Ovary (tissue), 9 donors: Measurements from ENCODE around the gene EPHB6. TPM values are rescaled to one million over a fixed set of nuclear protein-coding genes. Genes with fewer than 3 reads are reported as not detected.

ENCODE experiments used
- DNase-seq, 5 donors: peaks; one replicate each; pipeline ENCODE4 v3.0.0-alpha.2; 2019 to 2020
- H3K27ac ChIP-seq, 2 donors: fragments of 200-600 bp; one replicate each; pipeline versions ENCODE4 v1.5.1 to v1.8.0; 2019 to 2022
- H3K27me3 ChIP-seq: fragments of 200-600 bp; one replicate; pipeline ENCODE4 v1.8.0; 2022
- H3K36me3 ChIP-seq: fragments of 200-600 bp; sonication (generic); one replicate; pipeline ENCODE4 v1.5.1; 2019
- H3K4me1 ChIP-seq: one replicate; pipeline ENCODE4 v1.8.1; 2013; ENCODE audit warnings: mild to moderate bottlenecking, moderate library complexity; ENCODE audit not compliant: insufficient read depth
- H3K4me3 ChIP-seq: fragments of 200-600 bp; sonication (generic); one replicate; pipeline ENCODE4 v1.5.1; 2017
- H3K9me3 ChIP-seq, 2 donors: fragments of 200-600 bp in 1 of 2; sonication (generic) in 1 of 2; one replicate each; pipeline versions ENCODE4 v1.5.1 to v1.8.1; 2013 to 2019; ENCODE audit warnings: mild to moderate bottlenecking in 1 of 2, moderate library complexity in 1 of 2
- EP300 ChIP-seq: sonication (generic); formaldehyde crosslinking; IDR thresholded peaks from one replicate; pipeline ENCODE4 v1.6.1; 2017; ENCODE audit warnings: antibody characterized with exemption
- POLR2A ChIP-seq: fragments of 450-650 bp; IDR thresholded peaks from one replicate; pipeline ENCODE4 v1.6.1; 2017; ENCODE audit warnings: antibody characterized with exemption, mild to moderate bottlenecking, moderate library complexity
- WGBS, 3 donors: extraction: QIAGEN DNeasy Blood & Tissue Kit in 1 of 3; methylation state at CpG; one replicate each; pipeline versions ENCODE4 v1.1.5 to v1.1.7; 2013 to 2017; 5-methylcytosine and 5-hydroxymethylcytosine counted together
- intact Hi-C, 4 donors: fragments of 100-400 bp; cut with DNase I; formaldehyde crosslinking; loops; one replicate each; pipeline versions ENCODE4 v1.11.0 to v1.15.1; 2022 to 2023
- polyA plus RNA-seq, 2 donors: library from polyadenylated mRNA; stranded (reverse); fragments of 200-250 nt in 1 of 2; fragments of 350-450 nt in 1 of 2; fragmentation: Illumina TruSeq in 1 of 2; extraction: RNeasy Lipid Tissue Mini Kit (QIAGEN cat#74804) in 1 of 2; gene quantifications; one replicate each; pipeline ENCODE4 v1.2.3, GENCODE V29; 2013 to 2014
- total RNA-seq, 7 donors: library from RNA; depleted of rRNA in 2 of 7; stranded (reverse); fragments of >200 nt in 2 of 7; fragmentation: NEBNext Ultra II Directional in 3 of 7; extraction: Animal tissue kit (Norgen Biotek cat#: 25700) in 3 of 7; gene quantifications; one replicate each; pipeline versions ENCODE4 v1.1.0 to v1.2.4, GENCODE V29; 2016 to 2023
- TF ChIP-seq, protein P1 (sequence below), 3 donors: fragments of 450-650 bp in 2 of 3; fragments of 200-600 bp in 1 of 3; IDR thresholded peaks; one replicate each; pipeline versions ENCODE4 v1.5.1 to v1.8.0; 2016 to 2022; ENCODE audit warnings: antibody characterized with exemption in 3 of 3, mild to moderate bottlenecking in 1 of 3
- donor health status: DM: no; HTN: no; CAD: no; lungs with moderate emphysema.
- donor health status: DM: no; HTN: no; CAD: no.
- donor health status: Bipolar disorder and iron deficiency.
- donor health status: DM: yes; HTN: yes; CAD: no.
- donor health status: DM: no; HTN: no; CAD: no.
- donor health status: DM: yes; HTN: yes; CAD: no.

Gene EPHB6
- total and polyA plus RNA-seq, 9 donors = 10.7 to 41.1 (median 28.5) TPM

DNA sequence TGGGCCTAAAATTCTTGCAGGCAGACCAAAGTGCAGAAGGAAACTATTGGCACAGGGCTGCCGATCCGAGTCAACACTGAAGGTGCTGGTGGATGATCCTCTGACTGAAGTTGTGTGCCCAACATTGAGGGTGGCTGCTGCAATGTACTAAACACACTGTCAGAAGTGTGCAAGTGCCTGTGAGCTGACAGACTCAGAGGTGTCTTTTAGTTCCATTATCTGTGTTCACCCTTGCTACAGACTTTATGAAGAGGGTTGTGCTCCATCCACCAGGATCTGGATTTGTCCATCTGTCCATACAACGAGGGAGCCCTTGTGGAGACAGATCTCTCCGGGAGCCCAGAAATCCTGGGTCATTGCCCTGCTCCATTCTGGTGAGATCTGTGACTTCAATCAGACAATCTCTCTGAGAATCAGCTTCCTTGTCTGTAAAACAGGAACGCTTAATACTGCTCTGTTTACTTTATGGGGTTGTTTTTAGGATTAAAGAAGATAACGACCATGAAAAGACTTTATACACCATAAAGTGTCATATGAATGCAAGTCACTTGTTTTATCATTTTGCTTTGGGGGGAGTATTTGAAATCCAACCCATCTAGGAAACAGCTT lies 40.2 kb downstream of the EPHB6 start:
- Histone ChIP-seq H3K27ac (no peak overlapping the region), H3K4me1 (no peaks in the 10 kb centered on the region), H3K36me3 (no peaks in the 10 kb centered on the region), H3K27me3 (no peaks in the 10 kb centered on the region), H3K9me3 (no peaks in the 10 kb centered on the region), H3K4me3 (no peak overlapping the region)
- WGBS, 3 donors = 60 to 70% (median 68%) methylated on average over 6 of the region's 6 CpGs
- TF ChIP-seq EP300 (no peak), POLR2A (no peak)
- TF ChIP-seq, protein P1, sequence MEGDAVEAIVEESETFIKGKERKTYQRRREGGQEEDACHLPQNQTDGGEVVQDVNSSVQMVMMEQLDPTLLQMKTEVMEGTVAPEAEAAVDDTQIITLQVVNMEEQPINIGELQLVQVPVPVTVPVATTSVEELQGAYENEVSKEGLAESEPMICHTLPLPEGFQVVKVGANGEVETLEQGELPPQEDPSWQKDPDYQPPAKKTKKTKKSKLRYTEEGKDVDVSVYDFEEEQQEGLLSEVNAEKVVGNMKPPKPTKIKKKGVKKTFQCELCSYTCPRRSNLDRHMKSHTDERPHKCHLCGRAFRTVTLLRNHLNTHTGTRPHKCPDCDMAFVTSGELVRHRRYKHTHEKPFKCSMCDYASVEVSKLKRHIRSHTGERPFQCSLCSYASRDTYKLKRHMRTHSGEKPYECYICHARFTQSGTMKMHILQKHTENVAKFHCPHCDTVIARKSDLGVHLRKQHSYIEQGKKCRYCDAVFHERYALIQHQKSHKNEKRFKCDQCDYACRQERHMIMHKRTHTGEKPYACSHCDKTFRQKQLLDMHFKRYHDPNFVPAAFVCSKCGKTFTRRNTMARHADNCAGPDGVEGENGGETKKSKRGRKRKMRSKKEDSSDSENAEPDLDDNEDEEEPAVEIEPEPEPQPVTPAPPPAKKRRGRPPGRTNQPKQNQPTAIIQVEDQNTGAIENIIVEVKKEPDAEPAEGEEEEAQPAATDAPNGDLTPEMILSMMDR (IDR thresholded peaks at IDR 0.05) = no peak
- intact Hi-C loops = no loop called here
- no peak for DNase-seq

DNA sequence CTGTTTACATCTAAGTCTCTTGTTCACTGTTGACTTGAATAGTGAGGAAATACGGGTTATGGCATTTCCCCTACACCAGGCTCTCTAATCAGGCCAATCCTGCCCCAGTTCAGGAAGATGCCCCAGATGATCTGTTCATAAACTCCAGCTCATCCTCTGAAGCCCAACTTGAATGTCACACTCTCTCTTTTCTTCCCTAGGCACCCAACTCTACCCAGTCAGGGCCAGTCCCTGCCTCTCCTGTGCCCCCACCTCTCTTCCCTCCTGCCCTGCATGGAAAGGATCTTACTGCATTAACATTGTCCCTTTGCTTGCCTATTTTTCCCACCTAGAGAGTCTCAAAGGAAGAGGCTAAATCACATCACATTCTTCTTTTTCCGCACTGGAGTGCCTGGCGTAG lies 41.3 kb downstream of the EPHB6 start:
- intact Hi-C loops = no loop called here
- Histone ChIP-seq H3K4me1 (no peaks in the 10 kb centered on the region), H3K9me3 (no peaks in the 10 kb centered on the region), H3K27ac (no peak overlapping the region), H3K4me3 (no peak overlapping the region), H3K27me3 (no peaks in the 10 kb centered on the region), H3K36me3 (no peaks in the 10 kb centered on the region)
- DNase-seq = no peak
- TF ChIP-seq POLR2A (no peak), EP300 (no peak)
- TF ChIP-seq, protein P1 (IDR thresholded peaks at IDR 0.05) = no peak
- 86 to 91% (median 87%) methylated on average over 3 of the region's 3 CpGs for WGBS, 3 donors

DNA sequence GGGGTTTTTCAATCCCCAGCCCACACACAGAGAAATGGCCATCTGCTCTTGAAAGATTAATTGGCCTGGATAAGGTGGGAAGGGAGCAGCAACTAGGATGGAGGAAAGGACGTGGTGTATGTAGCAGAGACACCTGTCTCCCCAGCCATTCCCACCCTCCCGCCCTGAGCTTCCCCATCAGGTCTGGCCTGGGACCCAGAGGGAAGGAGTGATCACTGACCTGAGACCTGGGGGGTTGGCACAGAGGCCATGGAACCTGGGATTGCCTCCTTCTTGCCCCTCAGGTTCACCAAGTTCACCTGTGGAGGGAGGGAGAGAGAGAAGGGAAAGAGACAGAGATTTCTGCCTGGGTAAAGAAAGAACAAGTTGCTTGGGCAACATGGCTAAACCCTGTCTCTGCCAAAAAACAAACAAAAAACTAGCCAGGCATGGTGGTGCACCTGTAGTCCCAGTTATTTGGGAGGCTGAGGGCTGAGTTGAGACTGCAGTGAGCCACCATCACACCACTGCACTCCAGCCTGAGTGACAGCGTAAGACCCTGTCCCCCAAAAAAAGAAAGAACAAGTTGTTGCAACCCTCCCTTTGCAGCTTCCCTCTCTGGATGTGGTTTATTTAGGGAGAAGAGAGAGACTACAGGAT lies 42.0 kb downstream of the EPHB6 start:
- Histone ChIP-seq H3K27me3 (no peaks in the 10 kb centered on the region), H3K27ac (no peak overlapping the region), H3K36me3 (no peaks in the 10 kb centered on the region), H3K9me3 (no peaks in the 10 kb centered on the region), H3K4me3 (no peak overlapping the region), H3K4me1 (no peaks in the 10 kb centered on the region)
- WGBS, 3 donors = 61 to 74% (median 62%) methylated on average over 3 of the region's 3 CpGs
- TF ChIP-seq, protein P1 (IDR thresholded peaks at IDR 0.05) = no peak
- no peak for TF ChIP-seq EP300
- TF ChIP-seq POLR2A = no peak
- DNase-seq = no peak
- intact Hi-C loops = no loop called here

DNA sequence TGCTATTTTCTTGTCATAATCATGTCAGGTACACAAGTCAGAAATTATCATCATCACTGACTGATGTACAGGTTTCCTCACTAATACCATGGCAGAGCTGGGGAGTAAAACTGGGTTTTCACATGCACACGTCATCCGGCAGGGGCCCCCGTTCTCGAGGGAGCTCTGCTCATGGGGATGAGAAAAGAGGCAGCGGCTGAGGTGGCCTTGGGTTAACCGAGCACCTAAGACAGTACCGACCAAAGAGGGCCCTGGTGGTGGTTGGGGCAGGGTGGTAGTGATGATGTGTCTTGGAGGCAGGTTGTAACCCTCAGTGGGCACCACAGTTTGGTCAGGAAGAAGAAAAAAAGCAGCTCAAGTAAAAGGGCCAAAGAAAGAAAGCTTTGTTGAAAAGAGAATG lies 42.8 kb downstream of the EPHB6 start:
- no peak for TF ChIP-seq EP300
- TF ChIP-seq POLR2A = no peak
- TF ChIP-seq, protein P1 (IDR thresholded peaks at IDR 0.05) = no peak
- 80 to 87% (median 84%) methylated on average over 7 of the region's 7 CpGs for WGBS, 3 donors
- no peaks in the 10 kb centered on the region for H3K36me3 ChIP-seq
- H3K9me3 ChIP-seq = no peaks in the 10 kb centered on the region
- no peaks in the 10 kb centered on the region for H3K4me1 ChIP-seq
- no peak for DNase-seq
- intact Hi-C loops = no loop called here
- no peaks in the 10 kb centered on the region for H3K27me3 ChIP-seq
- H3K4me3 ChIP-seq = no peak overlapping the region
- no peak overlapping the region for H3K27ac ChIP-seq
